Neuronal stem cell (in vitro differentiated cells): ENCODE results near the gene ERC2.

Experiments
- DNase-seq: peaks from one replicate; pipeline ENCODE4 v3.0.0-alpha.2; 2013; ENCODE audit warnings: low spot score
- H2AFZ ChIP-seq: one replicate; pipeline ENCODE4 v1.6.1; 2013; ENCODE audit warnings: mild to moderate bottlenecking, low read length, inconsistent platforms
- H2AK5ac ChIP-seq: 2 replicates; pipeline ENCODE4 v1.6.1; 2013; ENCODE audit warnings: low read depth, mild to moderate bottlenecking, inconsistent platforms, low read length, moderate library complexity, mixed read lengths
- H2BK120ac ChIP-seq: 2 replicates; pipeline ENCODE4 v1.6.1; 2013; ENCODE audit warnings: low read depth, mild to moderate bottlenecking, inconsistent platforms, low read length, moderate library complexity, mixed read lengths
- H2BK12ac ChIP-seq: one replicate; pipeline ENCODE4 v1.6.1; 2013; ENCODE audit warnings: low read length, inconsistent platforms
- H2BK15ac ChIP-seq: 2 replicates; pipeline ENCODE4 v1.6.1; 2013; ENCODE audit warnings: mild to moderate bottlenecking, low read length, inconsistent platforms, mixed read lengths
- H2BK5ac ChIP-seq: one replicate; pipeline ENCODE4 v1.6.1; 2013; ENCODE audit warnings: inconsistent platforms, mild to moderate bottlenecking, low read length, moderate library complexity
- H3K14ac ChIP-seq: one replicate; pipeline ENCODE4 v1.6.1; 2013; ENCODE audit warnings: low read length, inconsistent platforms
- H3K18ac ChIP-seq: 2 replicates; pipeline ENCODE4 v1.6.1; 2013; ENCODE audit warnings: low read length, inconsistent platforms
- H3K23ac ChIP-seq: 2 replicates; pipeline ENCODE4 v1.6.1; 2013; ENCODE audit warnings: low read depth, mild to moderate bottlenecking, mixed read lengths, low read length, inconsistent platforms; ENCODE audit not compliant: poor library complexity
- H3K27ac ChIP-seq: replicated peaks from 3 replicates; pipeline ENCODE4 v1.5.1; 2013; ENCODE audit warnings: low read length, inconsistent platforms
- H3K27me3 ChIP-seq, 3 experiments: 2 replicates each; pipeline ENCODE4 v1.6.1; 2013; ENCODE audit warnings: low read length in 3 of 3, mild to moderate bottlenecking in 2 of 3, inconsistent platforms in 1 of 3, low read depth in 1 of 3, mixed read lengths in 1 of 3, moderate library complexity in 1 of 3; ENCODE audit not compliant: control insufficient read depth in 3 of 3, insufficient read depth in 3 of 3
- H3K36me3 ChIP-seq, 2 donors: replicated peaks in 1 of 2; 2 replicates each; pipeline ENCODE4 v1.6.1; 2013; ENCODE audit warnings: low read length in 2 of 2; ENCODE audit not compliant: control insufficient read depth in 2 of 2, insufficient read depth in 2 of 2
- H3K4ac ChIP-seq: 2 replicates; pipeline ENCODE4 v1.6.1; 2013; ENCODE audit warnings: inconsistent platforms, mild to moderate bottlenecking, low read length, moderate library complexity
- H3K4me1 ChIP-seq, 2 donors: 1 replicate in 1 of 2; 2 replicates in 1 of 2; pipeline ENCODE4 v1.6.1; 2013; ENCODE audit warnings: low read length in 2 of 2, low read depth in 1 of 2; ENCODE audit not compliant: control insufficient read depth in 2 of 2, insufficient read depth in 1 of 2
- H3K4me2 ChIP-seq: one replicate; pipeline ENCODE4 v1.6.1; 2013; ENCODE audit warnings: mild to moderate bottlenecking, low read length, inconsistent platforms; ENCODE audit not compliant: insufficient read depth, poor library complexity, severe bottlenecking
- H3K4me3 ChIP-seq, 2 donors: 2 replicates each; pipeline ENCODE4 v1.5.1; 2013; ENCODE audit warnings: low read length in 2 of 2, mild to moderate bottlenecking in 2 of 2, inconsistent platforms in 1 of 2, moderate library complexity in 1 of 2
- H3K79me1 ChIP-seq: one replicate; pipeline ENCODE4 v1.6.1; 2013; ENCODE audit warnings: low read depth, mild to moderate bottlenecking, inconsistent platforms, low read length, moderate library complexity
- H3K9ac ChIP-seq: one replicate; pipeline ENCODE4 v1.6.1; 2013; ENCODE audit warnings: mild to moderate bottlenecking, low read depth, low read length, inconsistent platforms; ENCODE audit not compliant: poor library complexity
- H3K9me3 ChIP-seq, 2 donors: replicated peaks in 1 of 2; 2 replicates each; pipeline versions ENCODE3 to v1.6.1; 2013; ENCODE audit warnings: low read length in 2 of 2, mild to moderate bottlenecking in 2 of 2, inconsistent platforms in 1 of 2, low read depth in 1 of 2, mixed read lengths in 1 of 2, moderate library complexity in 1 of 2; ENCODE audit not compliant: control insufficient read depth in 2 of 2, insufficient read depth in 1 of 2
- H4K8ac ChIP-seq: one replicate; pipeline ENCODE4 v1.6.1; 2013; ENCODE audit warnings: low read depth, mild to moderate bottlenecking, inconsistent platforms, low read length, moderate library complexity
- H4K91ac ChIP-seq: one replicate; pipeline ENCODE4 v1.6.1; 2013; ENCODE audit warnings: low read length, low read depth, mild to moderate bottlenecking, inconsistent platforms; ENCODE audit not compliant: poor library complexity
- WGBS, 2 donors: extraction: QIAGEN DNeasy Blood & Tissue Kit; methylation state at CpG; one replicate each; pipeline ENCODE4 v1.1.7; 2013; ENCODE audit warnings: missing lambda C conversion rate in 2 of 2, mixed read lengths in 1 of 2; ENCODE audit not compliant: insufficient read length in 2 of 2, insufficient replicate concordance in 1 of 2; ENCODE audit errors: extremely low coverage in 2 of 2; 5-methylcytosine and 5-hydroxymethylcytosine counted together

The ERC2 gene

GRCh38 chr3:55879901-55880331 lies 588.4 kb downstream of the ERC2 start:
- DNase-seq, result no peak
- Histone ChIP-seq H3K9me3 (peaks cover 0 to 5% of the 10 kb centered on the region in 2 donors), H3K36me3 (no peaks in the 10 kb centered on the region), H2BK12ac (no peak overlapping the region), H3K14ac (no peak overlapping the region), H4K91ac (no peak overlapping the region), H3K4me2 (no peak overlapping the region), H2BK120ac (no peak overlapping the region), H3K27me3 (no peaks in the 10 kb centered on the region), H3K27ac (no peak overlapping the region), H2AK5ac (no peak overlapping the region), H3K4ac (no peak overlapping the region), H3K4me1 (peaks cover 3 to 4% of the 10 kb centered on the region in 2 donors), H3K79me1 (no peaks in the 10 kb centered on the region), H3K23ac (no peak overlapping the region), H3K18ac (no peak overlapping the region), H3K9ac (no peak overlapping the region), H4K8ac (no peak overlapping the region), H2AFZ (no peak overlapping the region), H2BK15ac (no peak overlapping the region), H3K4me3 (no peak overlapping the region), H2BK5ac (no peak overlapping the region)
- WGBS, 2 donors, result no CpG with 5 or more reads among the region's 2 CpGs

- no peak overlapping the region for H3K14ac ChIP-seq
- H3K9me3 ChIP-seq, result peaks cover 0 to 5% of the 10 kb centered on the region in 2 donors
- H3K4me3 ChIP-seq, result no peak overlapping the region
- no peak overlapping the region for H3K27ac ChIP-seq
- H3K4me2 ChIP-seq, result no peak overlapping the region
- H2AFZ ChIP-seq, result no peak overlapping the region
- H3K4ac ChIP-seq, result no peak overlapping the region
- H4K91ac ChIP-seq, result no peak overlapping the region
- WGBS, 2 donors, result no CpG with 5 or more reads among the region's 4 CpGs
- no peaks in the 10 kb centered on the region for H3K27me3 ChIP-seq
- no peak overlapping the region for H2BK12ac ChIP-seq
- no peak overlapping the region for H2BK15ac ChIP-seq
- no peaks in the 10 kb centered on the region for H3K79me1 ChIP-seq
- H3K18ac ChIP-seq, result no peak overlapping the region
- no peak overlapping the region for H3K23ac ChIP-seq
- H2AK5ac ChIP-seq, result no peak overlapping the region
- H3K36me3 ChIP-seq, result no peaks in the 10 kb centered on the region
- no peak overlapping the region for H2BK120ac ChIP-seq
- H3K4me1 ChIP-seq, result peaks cover 2 to 4% of the 10 kb centered on the region in 2 donors
- H2BK5ac ChIP-seq, result no peak overlapping the region
- no peak overlapping the region for H4K8ac ChIP-seq
- DNase-seq, result no peak
- no peak overlapping the region for H3K9ac ChIP-seq
Observed at GRCh38 chr3:55877703-55878102, 590.6 kb downstream of the ERC2 start.

- Histone ChIP-seq H2AK5ac (no peak overlapping the region), H3K4me1 (peaks cover 0 to 2% of the 10 kb centered on the region in 2 donors), H3K27me3 (no peaks in the 10 kb centered on the region), H3K36me3 (no peaks in the 10 kb centered on the region), H3K9ac (no peak overlapping the region), H4K91ac (no peak overlapping the region), H3K4me3 (no peak overlapping the region), H2BK120ac (no peak overlapping the region), H3K9me3 (no peaks in the 10 kb centered on the region), H4K8ac (no peak overlapping the region), H3K27ac (no peak overlapping the region), H2AFZ (no peak overlapping the region), H3K18ac (no peak overlapping the region), H2BK12ac (no peak overlapping the region), H3K79me1 (no peaks in the 10 kb centered on the region), H3K14ac (no peak overlapping the region), H2BK15ac (no peak overlapping the region), H3K4me2 (no peak overlapping the region), H3K23ac (no peak overlapping the region), H2BK5ac (no peak overlapping the region), H3K4ac (no peak overlapping the region)
- no peak for DNase-seq
Observed at GRCh38 chr3:55876560-55876959, 591.7 kb downstream of the ERC2 start.

- no CpG with 5 or more reads among the region's 1 CpG for WGBS, 2 donors
- H2AK5ac ChIP-seq, result no peak overlapping the region
Observed at GRCh38 chr3:55875113-55875512, 593.2 kb downstream of the ERC2 start.

More at GRCh38 chr3:55875113-55875512, 593.2 kb downstream of the ERC2 start:
- no peak overlapping the region for H2BK12ac ChIP-seq
- no peak overlapping the region for H3K27ac ChIP-seq
- no peak overlapping the region for H3K14ac ChIP-seq
- no peak overlapping the region for H3K23ac ChIP-seq
- no peaks in the 10 kb centered on the region for H3K79me1 ChIP-seq
- no peak overlapping the region for H2BK120ac ChIP-seq
- H3K4me2 ChIP-seq, result no peak overlapping the region
- no peak overlapping the region for H3K4ac ChIP-seq
- no peak overlapping the region for H4K91ac ChIP-seq
- no peaks in the 10 kb centered on the region for H3K9me3 ChIP-seq
- no peak overlapping the region for H2BK5ac ChIP-seq
- H3K18ac ChIP-seq, result no peak overlapping the region
- no peak overlapping the region for H2AFZ ChIP-seq
- no peak overlapping the region for H4K8ac ChIP-seq
- H3K4me3 ChIP-seq, result no peak overlapping the region
- H3K9ac ChIP-seq, result no peak overlapping the region
- H2BK15ac ChIP-seq, result no peak overlapping the region
- no peak for DNase-seq
- H3K36me3 ChIP-seq, result no peaks in the 10 kb centered on the region
- H3K4me1 ChIP-seq, result peaks cover 2 to 4% of the 10 kb centered on the region in 2 donors
- no peaks in the 10 kb centered on the region for H3K27me3 ChIP-seq
